Hepatocyte (in vitro differentiated cells): ENCODE measurements around the gene JAKMIP1. TPM values are rescaled to one million over a fixed set of nuclear protein-coding genes. Genes with fewer than 3 reads are reported as not detected.

ENCODE experiments used
- DNase-seq: peaks from one replicate; pipeline ENCODE4 v3.0.0-alpha.2; 2016; ENCODE audit warnings: low spot score
- H2AFZ ChIP-seq: fragments of 200-600 bp; sonication (generic); 2 replicates; pipeline ENCODE4 v1.6.0; 2016; ENCODE audit warnings: antibody characterized with exemption, mild to moderate bottlenecking
- H3K27ac ChIP-seq: fragments of 200-600 bp; sonication (generic); 2 replicates; pipeline ENCODE4 v1.5.1; 2016; ENCODE audit warnings: mild to moderate bottlenecking
- H3K27me3 ChIP-seq: fragments of 200-600 bp; sonication (generic); 2 replicates; pipeline ENCODE4 v1.6.1; 2016
- H3K36me3 ChIP-seq: fragments of 200-600 bp; sonication (generic); replicated peaks from 2 replicates; pipeline ENCODE4 v1.5.1; 2016; ENCODE audit warnings: low read depth; ENCODE audit not compliant: insufficient read depth
- H3K4me1 ChIP-seq: fragments of 200-600 bp; sonication (generic); 2 replicates; pipeline ENCODE4 v1.5.1; 2016; ENCODE audit warnings: mild to moderate bottlenecking, moderate library complexity; ENCODE audit not compliant: insufficient read depth
- H3K4me2 ChIP-seq: fragments of 200-600 bp; sonication (generic); 2 replicates; pipeline ENCODE4 v1.6.0; 2016
- H3K4me3 ChIP-seq: fragments of 200-600 bp; sonication (generic); 2 replicates; pipeline ENCODE4 v1.5.1; 2016; ENCODE audit warnings: mild to moderate bottlenecking
- H3K79me2 ChIP-seq: fragments of 200-600 bp; sonication (generic); 2 replicates; pipeline ENCODE4 v1.6.0; 2017; ENCODE audit warnings: mild to moderate bottlenecking
- H3K9me2 ChIP-seq: fragments of 200-600 bp; sonication (generic); replicated peaks from 2 replicates; pipeline ENCODE4 v1.6.0; 2017; ENCODE audit warnings: mild to moderate bottlenecking; ENCODE audit not compliant: insufficient read depth
- H3K9me3 ChIP-seq: fragments of 200-600 bp; sonication (generic); 2 replicates; pipeline ENCODE4 v1.5.1; 2016; ENCODE audit warnings: low read depth, mild to moderate bottlenecking
- H4K20me1 ChIP-seq: fragments of 200-600 bp; sonication (generic); 2 replicates; pipeline ENCODE4 v1.6.0; 2016; ENCODE audit warnings: mild to moderate bottlenecking; ENCODE audit not compliant: insufficient read depth, poor library complexity, severe bottlenecking
- EZH2 ChIP-seq: fragments of 200-600 bp; sonication (generic); IDR thresholded peaks from 2 replicates; pipeline ENCODE4 v1.6.1; 2016; ENCODE audit warnings: antibody characterized with exemption, mild to moderate bottlenecking, borderline replicate concordance
- EZH2phosphoT487 ChIP-seq: fragments of 200-600 bp; sonication (generic); IDR thresholded peaks from one replicate; pipeline ENCODE4 v1.6.1; 2018; ENCODE audit warnings: antibody characterized with exemption, mild to moderate bottlenecking, low read depth, moderate library complexity; ENCODE audit not compliant: unreplicated experiment, severe bottlenecking
- WGBS: methylation state at CpG from one replicate; pipeline ENCODE4 v1.1.6; 2016; ENCODE audit warnings: low lambda C conversion rate; ENCODE audit errors: missing lambda C conversion rate; 5-methylcytosine and 5-hydroxymethylcytosine counted together
- polyA plus RNA-seq: library from polyadenylated mRNA; unstranded; fragments of >200 nt; fragmentation: Nextera tagmentation; extraction: Ambion mirVana; gene quantifications from 2 replicates; pipeline ENCODE4 v1.2.1, GENCODE V29; 2016
- total RNA-seq: library from RNA; depleted of rRNA; stranded (reverse); fragments of >200 nt; gene quantifications from 2 replicates; pipeline ENCODE4 v1.2.3, GENCODE V29; 2014
- TF ChIP-seq, protein P1 (sequence below): fragments of 200-600 bp; sonication (generic); IDR thresholded peaks from 2 replicates; pipeline ENCODE4 v1.5.1; 2016; ENCODE audit warnings: antibody characterized with exemption, mild to moderate bottlenecking; ENCODE audit not compliant: poor library complexity

JAKMIP1 gene
- total and polyA plus RNA-seq, 2 experiments from 2014 or later: not detected

DNA sequence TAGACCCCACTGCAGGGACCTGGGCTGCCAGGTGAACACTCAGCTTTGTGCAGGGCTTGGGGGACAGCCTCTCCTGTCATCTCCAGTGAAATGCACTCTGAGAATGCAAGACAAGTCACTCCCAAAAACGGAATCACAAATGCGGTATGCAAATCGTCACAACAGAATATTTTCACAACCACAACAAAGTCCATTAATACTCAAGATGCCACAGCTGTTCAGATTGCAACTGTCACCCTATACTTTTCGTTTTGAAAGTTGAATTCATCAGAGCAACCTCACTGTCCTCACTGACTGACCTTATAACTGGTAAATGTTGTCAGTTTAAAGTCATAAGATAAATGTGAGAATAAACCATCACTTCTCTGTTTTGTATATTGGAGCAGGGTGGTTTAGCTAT, 16.6 kb downstream of the JAKMIP1 start:
- 82% methylated on average over 4 of the region's 4 CpGs for WGBS
- Histone ChIP-seq H3K4me3 (no peak overlapping the region), H4K20me1 (no peaks in the 10 kb centered on the region), H3K27ac (no peak overlapping the region), H3K36me3 (no peaks in the 10 kb centered on the region), H3K9me2 (no peaks in the 10 kb centered on the region), H3K4me1 (no peaks in the 10 kb centered on the region), H2AFZ (no peak overlapping the region), H3K4me2 (no peak overlapping the region), H3K27me3 (no peaks in the 10 kb centered on the region), H3K79me2 (no peaks in the 10 kb centered on the region), H3K9me3 (no peaks in the 10 kb centered on the region)
- TF ChIP-seq EZH2 (no peak), EZH2phosphoT487 (no peak)
- no peak for DNase-seq

DNA sequence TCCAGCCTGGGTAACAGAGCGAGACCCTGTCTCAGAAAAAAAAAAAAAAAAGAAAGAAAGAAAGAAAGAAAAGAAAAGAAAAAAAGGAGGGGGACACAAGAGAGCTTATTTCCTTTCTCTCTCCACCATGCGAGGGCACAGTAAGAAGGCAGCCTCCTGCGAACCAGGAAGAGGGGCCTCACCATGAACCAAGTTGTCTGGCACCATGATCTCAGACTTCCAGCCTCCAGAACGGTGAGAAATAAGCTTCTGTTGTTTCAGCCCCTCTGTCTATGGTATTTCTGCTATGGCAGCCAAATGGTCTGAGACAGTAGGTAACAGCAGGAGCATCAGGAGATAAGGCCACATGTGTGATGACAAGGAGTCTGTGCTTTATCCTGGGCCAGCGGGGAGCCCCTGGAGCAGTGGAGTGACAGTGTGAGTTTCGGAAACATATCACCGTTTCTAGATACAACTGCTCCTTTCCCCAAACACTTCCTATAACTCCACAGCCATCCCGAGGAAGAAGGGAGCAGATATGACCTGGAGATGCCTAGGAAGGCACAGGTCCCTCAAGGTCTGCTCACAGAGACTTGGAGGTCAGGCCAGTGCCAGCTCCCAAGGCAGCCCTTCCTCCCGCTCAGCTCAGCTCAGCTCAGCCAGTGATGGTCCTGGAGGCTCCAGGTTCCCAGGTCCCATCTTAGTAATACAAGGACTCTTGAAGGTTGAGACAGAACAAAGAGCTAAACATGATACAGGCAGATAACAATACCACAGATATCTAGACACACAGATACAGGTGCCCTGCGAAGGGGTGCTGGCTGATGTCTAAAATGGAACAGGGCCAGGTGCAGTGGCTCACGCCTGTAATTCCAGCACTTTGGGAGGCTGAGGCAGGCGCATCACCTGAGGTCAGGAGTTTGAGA, 17.7 kb downstream of the JAKMIP1 start:
- H3K79me2 ChIP-seq: no peaks in the 10 kb centered on the region
- no peak overlapping the region for H3K4me3 ChIP-seq
- TF ChIP-seq EZH2phosphoT487 (no peak), EZH2 (no peak)
- TF ChIP-seq, protein P1, sequence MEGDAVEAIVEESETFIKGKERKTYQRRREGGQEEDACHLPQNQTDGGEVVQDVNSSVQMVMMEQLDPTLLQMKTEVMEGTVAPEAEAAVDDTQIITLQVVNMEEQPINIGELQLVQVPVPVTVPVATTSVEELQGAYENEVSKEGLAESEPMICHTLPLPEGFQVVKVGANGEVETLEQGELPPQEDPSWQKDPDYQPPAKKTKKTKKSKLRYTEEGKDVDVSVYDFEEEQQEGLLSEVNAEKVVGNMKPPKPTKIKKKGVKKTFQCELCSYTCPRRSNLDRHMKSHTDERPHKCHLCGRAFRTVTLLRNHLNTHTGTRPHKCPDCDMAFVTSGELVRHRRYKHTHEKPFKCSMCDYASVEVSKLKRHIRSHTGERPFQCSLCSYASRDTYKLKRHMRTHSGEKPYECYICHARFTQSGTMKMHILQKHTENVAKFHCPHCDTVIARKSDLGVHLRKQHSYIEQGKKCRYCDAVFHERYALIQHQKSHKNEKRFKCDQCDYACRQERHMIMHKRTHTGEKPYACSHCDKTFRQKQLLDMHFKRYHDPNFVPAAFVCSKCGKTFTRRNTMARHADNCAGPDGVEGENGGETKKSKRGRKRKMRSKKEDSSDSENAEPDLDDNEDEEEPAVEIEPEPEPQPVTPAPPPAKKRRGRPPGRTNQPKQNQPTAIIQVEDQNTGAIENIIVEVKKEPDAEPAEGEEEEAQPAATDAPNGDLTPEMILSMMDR: no peak
- no peaks in the 10 kb centered on the region for H3K9me3 ChIP-seq
- no peak overlapping the region for H2AFZ ChIP-seq
- no peaks in the 10 kb centered on the region for H4K20me1 ChIP-seq
- no peaks in the 10 kb centered on the region for H3K27me3 ChIP-seq
- no peaks in the 10 kb centered on the region for H3K4me1 ChIP-seq
- WGBS: 63% methylated on average over 11 of the region's 12 CpGs
- no peak for DNase-seq
- H3K27ac ChIP-seq: no peak overlapping the region
- H3K4me2 ChIP-seq: no peak overlapping the region
- H3K9me2 ChIP-seq: no peaks in the 10 kb centered on the region
- H3K36me3 ChIP-seq: no peaks in the 10 kb centered on the region

DNA sequence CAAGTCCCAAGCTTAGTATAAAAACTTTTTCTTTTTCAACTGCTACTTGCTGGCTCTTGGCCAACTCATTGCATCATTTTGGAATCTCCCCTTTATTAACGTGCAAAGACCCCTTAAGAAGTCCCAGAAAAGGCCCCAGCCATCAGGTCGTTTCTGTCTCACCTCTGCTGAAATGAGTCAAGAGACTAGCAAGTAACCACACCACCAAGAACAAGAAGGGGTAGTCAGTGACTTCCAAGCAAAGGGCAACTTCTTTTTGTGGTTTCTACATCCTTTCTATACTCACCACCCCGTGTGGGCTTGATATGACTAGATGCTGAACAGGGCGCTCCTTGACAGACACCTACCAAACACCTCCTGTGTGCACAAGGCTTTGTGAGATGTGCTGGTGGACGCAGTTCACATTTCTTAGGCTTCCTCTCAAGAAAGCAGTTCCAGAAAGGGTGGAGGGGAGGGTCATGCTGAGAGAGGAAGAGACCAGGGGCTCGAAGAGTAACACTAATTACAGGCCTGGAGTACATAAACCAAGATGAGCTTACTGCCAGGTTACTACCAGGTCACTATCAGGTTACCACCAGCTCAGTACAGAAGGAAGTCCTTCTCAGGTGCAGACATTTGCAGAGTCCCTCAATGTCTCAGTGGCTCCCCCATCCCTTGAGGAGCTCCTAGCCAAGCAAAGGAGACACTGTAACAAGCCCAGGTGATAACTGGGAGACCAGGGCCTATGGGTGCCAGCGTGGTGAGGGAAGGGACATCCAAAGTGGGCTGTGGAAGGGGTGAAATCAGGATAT, 19.3 kb downstream of the JAKMIP1 start:
- no peak for DNase-seq
- Histone ChIP-seq H3K9me3 (no peaks in the 10 kb centered on the region), H3K4me1 (no peaks in the 10 kb centered on the region), H3K36me3 (no peaks in the 10 kb centered on the region), H2AFZ (no peak overlapping the region), H3K27ac (no peak overlapping the region), H3K27me3 (no peaks in the 10 kb centered on the region), H4K20me1 (no peaks in the 10 kb centered on the region), H3K4me3 (no peak overlapping the region), H3K9me2 (no peaks in the 10 kb centered on the region), H3K4me2 (no peak overlapping the region), H3K79me2 (no peaks in the 10 kb centered on the region)
- 73% methylated on average over 7 of the region's 7 CpGs for WGBS
- TF ChIP-seq EZH2: no peak
- no peak for TF ChIP-seq EZH2phosphoT487
- TF ChIP-seq, protein P1: no peak

DNA sequence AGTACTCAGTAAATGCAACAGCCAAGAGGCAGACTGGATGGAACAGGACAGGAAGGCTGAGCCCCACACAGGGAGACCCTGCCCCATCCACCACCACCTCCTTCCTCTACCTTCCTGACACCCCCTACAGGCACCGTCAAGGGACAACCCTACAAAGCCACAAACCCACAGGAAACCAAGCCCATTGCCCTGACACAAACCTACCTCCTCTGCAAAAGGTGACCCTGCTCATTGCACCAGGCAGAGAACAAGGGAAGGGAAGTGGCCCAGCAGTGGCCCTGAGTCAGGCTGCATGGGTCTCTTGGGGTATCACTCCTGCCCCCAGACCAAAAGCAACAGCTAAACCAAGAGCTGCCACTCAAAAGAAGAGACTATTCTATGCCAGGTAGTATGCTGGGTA, 21.0 kb downstream of the JAKMIP1 start:
- Histone ChIP-seq H3K4me2 (no peak overlapping the region), H3K27ac (no peak overlapping the region)
- no peak for TF ChIP-seq EZH2
- no peak for TF ChIP-seq EZH2phosphoT487
- TF ChIP-seq, protein P1: no peak

More for the DNA sequence above, 21.0 kb downstream of the JAKMIP1 start:
- Histone ChIP-seq H4K20me1 (no peaks in the 10 kb centered on the region), H3K4me1 (no peaks in the 10 kb centered on the region), H3K9me3 (no peaks in the 10 kb centered on the region), H3K4me3 (no peak overlapping the region), H3K79me2 (no peaks in the 10 kb centered on the region), H2AFZ (no peak overlapping the region), H3K27me3 (no peaks in the 10 kb centered on the region), H3K9me2 (no peaks in the 10 kb centered on the region), H3K36me3 (no peaks in the 10 kb centered on the region)
- WGBS: 88% methylated on average over 1 of the region's 1 CpG
- DNase-seq: no peak
